ENCODE measurements around the gene KRIT1. TPM values are rescaled to one million over a fixed set of nuclear protein-coding genes. Genes with fewer than 3 reads are reported as not detected.

The KRIT1 gene
- total RNA-seq, result 10 to 100 TPM; 83.1 to 98.8 TPM

DNA sequence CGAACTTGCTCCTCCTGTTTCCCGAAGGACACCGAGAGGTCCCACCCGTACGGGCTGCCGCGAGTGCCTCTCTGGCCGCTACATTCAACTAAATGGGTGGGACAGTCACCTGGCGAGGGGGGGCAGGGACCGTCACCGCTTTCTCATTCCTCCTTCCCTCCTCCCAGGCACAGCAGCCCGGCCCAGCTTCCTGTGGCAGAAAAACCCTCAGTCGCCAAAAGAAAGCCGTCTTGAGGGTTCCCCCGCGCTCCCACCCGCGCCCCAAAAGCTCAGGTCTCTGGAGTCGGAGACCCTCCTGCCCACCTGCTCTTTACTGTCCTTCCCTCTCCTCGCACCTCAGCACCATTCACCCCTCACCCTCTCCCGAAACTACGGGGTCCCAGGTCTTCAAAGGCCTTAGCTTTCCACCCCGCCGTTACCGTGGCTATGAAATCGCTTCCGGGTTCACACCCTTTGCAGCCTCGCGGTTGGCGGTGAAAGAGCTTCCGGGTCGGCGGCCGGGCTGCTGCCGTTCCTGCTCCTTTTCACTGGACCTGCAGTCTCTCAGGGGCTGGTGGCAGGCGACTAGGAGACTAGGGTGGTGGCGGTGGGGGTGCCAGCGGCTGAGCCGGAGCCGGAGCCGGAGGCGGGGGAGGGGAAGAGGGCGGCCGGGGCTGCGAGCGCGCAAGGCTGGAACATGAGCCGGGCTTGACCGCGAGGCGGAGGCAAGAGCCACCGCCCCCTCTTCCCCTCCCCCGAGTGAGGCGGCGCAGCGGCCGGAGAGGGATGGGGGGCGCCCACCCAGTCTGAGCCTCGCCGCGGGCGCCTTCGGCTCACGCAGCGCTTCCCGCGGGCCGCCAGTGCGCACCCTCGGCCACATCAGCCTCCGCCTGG is at the start of gene KRIT1, which contains the start of gene ANKIB1:
Gene KRIT1 (minus strand): TSS at position 428 of the 873 bp plus-strand sequence. CDS start 3,779 bp downstream, outside the sequence.
Gene ANKIB1 (plus strand): TSS at position 488 of the 873 bp plus-strand sequence. CDS start 49,005 bp downstream, outside the sequence.
- peak within 1 kb of the TSS; percentile 97 for H3K4me3 ChIP-seq
- TF ChIP-seq, protein P1, sequence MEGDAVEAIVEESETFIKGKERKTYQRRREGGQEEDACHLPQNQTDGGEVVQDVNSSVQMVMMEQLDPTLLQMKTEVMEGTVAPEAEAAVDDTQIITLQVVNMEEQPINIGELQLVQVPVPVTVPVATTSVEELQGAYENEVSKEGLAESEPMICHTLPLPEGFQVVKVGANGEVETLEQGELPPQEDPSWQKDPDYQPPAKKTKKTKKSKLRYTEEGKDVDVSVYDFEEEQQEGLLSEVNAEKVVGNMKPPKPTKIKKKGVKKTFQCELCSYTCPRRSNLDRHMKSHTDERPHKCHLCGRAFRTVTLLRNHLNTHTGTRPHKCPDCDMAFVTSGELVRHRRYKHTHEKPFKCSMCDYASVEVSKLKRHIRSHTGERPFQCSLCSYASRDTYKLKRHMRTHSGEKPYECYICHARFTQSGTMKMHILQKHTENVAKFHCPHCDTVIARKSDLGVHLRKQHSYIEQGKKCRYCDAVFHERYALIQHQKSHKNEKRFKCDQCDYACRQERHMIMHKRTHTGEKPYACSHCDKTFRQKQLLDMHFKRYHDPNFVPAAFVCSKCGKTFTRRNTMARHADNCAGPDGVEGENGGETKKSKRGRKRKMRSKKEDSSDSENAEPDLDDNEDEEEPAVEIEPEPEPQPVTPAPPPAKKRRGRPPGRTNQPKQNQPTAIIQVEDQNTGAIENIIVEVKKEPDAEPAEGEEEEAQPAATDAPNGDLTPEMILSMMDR (IDR thresholded peaks at IDR 0.05), result peak; percentile 26
- ATAC-seq (ENCODE audit: insufficient number of reproducible peaks, low FRiP score, low read depth), result peak; percentile 94
- H3K27me3 ChIP-seq (replicated peaks; ENCODE audit: insufficient read depth), result no peaks in the 10 kb centered on the region
- peaks cover 4% of the 10 kb centered on the region for H3K36me3 ChIP-seq
- peaks cover 7 to 33% of the 10 kb centered on the region in 2 donors for H3K4me1 ChIP-seq (ENCODE audit: control insufficient read depth in 1 of 2, low read depth in 2 of 2)
- DNase-seq (ENCODE audit: low spot score), result peak; percentile 54
- peak within 1 kb of the TSS; percentile 72 to 88 for H3K27ac ChIP-seq
- no peaks in the 10 kb centered on the region for H3K9me3 ChIP-seq

DNA sequence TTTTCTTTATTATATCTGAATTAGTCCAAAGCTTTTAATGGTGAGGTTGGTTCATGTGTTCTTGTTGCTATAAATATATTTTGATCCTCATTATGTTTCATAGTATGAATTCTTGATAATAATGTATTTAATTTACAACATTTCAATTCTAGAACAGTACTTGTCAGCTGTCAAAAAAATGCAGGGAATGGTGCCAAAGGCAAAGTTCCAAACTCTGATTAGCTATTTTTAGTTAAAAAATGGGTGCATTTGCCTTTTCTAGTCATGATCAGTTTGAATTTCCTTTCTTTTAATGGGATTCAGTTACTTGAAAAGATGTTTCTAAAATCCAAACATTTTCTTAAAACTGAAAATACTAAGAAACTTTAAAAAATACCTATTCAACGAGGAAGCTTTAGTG is 49.7 kb upstream of the KRIT1 start:
- Histone ChIP-seq H3K27me3 (replicated peaks; ENCODE audit: insufficient read depth) (no peaks in the 10 kb centered on the region), H3K4me1 (ENCODE audit: control insufficient read depth in 1 of 2, low read depth in 2 of 2) (peaks cover 12 to 29% of the 10 kb centered on the region in 2 donors), H3K36me3 (no peaks in the 10 kb centered on the region), H3K4me3 (peak overlapping the region; percentile 41), H3K27ac (peak overlapping the region; percentile 26 to 57), H3K9me3 (no peaks in the 10 kb centered on the region)
- TF ChIP-seq, protein P1 (IDR thresholded peaks at IDR 0.05), result no peak
- DNase-seq (ENCODE audit: low spot score) (no peak), ATAC-seq (ENCODE audit: insufficient number of reproducible peaks, low FRiP score, low read depth) (no peak)

DNA sequence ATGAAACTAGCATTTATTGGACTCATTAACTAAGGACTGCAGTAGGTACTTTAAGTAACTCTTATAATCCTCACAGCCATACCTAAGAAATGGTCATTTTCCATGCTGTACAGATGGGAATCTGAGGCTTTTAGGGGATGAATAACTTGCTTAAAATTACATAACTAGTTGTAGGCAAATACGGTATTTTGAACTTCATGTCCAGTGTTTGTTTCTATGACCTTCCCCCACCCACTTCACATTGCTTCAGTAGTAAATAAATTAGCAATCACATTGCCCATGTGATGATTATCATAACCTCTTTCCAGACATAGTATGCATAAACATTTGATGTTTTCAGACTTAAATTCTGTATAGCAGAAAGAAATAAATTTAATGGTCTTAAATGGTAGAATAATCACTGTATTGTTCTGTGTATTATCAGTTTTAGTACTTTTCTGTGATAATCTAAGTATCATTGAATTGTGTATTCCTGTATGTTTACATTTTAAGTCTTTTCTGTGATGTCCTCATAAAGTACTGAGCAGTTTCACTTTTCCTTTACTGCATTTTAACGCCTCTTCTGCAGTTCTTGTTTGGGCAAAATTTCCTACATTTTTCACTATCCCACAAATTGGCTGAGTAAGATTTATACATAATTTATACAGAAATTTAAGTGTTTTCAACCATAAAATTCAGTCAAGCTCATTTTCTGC is 48.3 kb upstream of the KRIT1 start:
- H3K4me3 ChIP-seq, result peak overlapping the region; percentile 50
- TF ChIP-seq, protein P1 (IDR thresholded peaks at IDR 0.05), result no peak
- ATAC-seq (ENCODE audit: insufficient number of reproducible peaks, low FRiP score, low read depth), result no peak
- H3K36me3 ChIP-seq, result no peaks in the 10 kb centered on the region
- DNase-seq (ENCODE audit: low spot score), result no peak
- H3K9me3 ChIP-seq, result no peaks in the 10 kb centered on the region
- H3K27me3 ChIP-seq (replicated peaks; ENCODE audit: insufficient read depth), result no peaks in the 10 kb centered on the region
- peaks cover 12 to 29% of the 10 kb centered on the region in 2 donors for H3K4me1 ChIP-seq (ENCODE audit: control insufficient read depth in 1 of 2, low read depth in 2 of 2)
- H3K27ac ChIP-seq, result peak overlapping the region in 1 of 2 donors; percentile 39

DNA sequence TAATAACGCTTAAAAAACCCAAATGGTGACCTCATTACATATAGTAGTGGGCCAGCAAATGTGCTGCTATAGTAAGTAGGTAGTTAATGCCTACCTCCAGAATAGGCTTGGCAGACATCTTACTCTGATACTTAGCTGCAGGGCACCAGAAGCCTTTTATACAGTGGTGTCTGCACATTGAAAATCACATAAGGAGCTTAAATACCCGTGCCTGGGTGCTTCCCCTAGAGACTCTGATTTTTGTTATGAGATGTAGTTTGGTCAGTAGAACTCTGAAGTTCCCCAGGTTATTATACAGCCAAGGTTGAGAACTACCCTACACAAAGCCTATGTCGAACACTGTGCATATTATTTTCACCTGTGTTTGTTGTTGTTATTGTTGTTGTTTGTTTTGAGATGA is 47.3 kb upstream of the KRIT1 start:
- TF ChIP-seq, protein P1 (IDR thresholded peaks at IDR 0.05), result no peak

DNA sequence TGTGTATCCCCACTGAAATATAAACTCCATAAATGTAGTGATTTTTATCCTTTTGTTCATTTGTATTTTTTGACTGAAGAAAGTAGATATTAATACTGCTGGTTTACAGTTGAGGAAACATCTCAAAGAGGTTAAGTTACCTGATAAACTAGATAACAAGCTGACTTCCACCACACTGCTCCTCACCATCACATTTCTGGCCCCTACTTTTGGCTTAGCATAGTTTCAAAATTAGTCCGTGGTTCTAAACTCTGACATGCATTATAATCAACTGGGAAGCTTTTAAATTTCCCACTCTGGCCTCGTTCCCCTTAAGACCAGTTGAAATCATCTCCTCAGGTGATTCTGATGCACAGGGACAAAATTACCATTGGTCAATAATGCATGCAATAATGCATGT is 43.6 kb upstream of the KRIT1 start:
- Histone ChIP-seq H3K36me3 (no peaks in the 10 kb centered on the region), H3K27ac (no peak overlapping the region), H3K4me1 (ENCODE audit: control insufficient read depth in 1 of 2, low read depth in 2 of 2) (peaks cover 0 to 10% of the 10 kb centered on the region in 2 donors), H3K4me3 (no peak overlapping the region), H3K9me3 (no peaks in the 10 kb centered on the region), H3K27me3 (replicated peaks; ENCODE audit: insufficient read depth) (no peaks in the 10 kb centered on the region)
- DNase-seq (ENCODE audit: low spot score) (no peak), ATAC-seq (ENCODE audit: insufficient number of reproducible peaks, low FRiP score, low read depth) (no peak)
- TF ChIP-seq, protein P1 (IDR thresholded peaks at IDR 0.05), result no peak

More for the DNA sequence above, 47.3 kb upstream of the KRIT1 start:
- no peak for ATAC-seq (ENCODE audit: insufficient number of reproducible peaks, low FRiP score, low read depth)
- Histone ChIP-seq H3K4me3 (no peak overlapping the region), H3K9me3 (no peaks in the 10 kb centered on the region), H3K4me1 (ENCODE audit: control insufficient read depth in 1 of 2, low read depth in 2 of 2) (peaks cover 12 to 29% of the 10 kb centered on the region in 2 donors), H3K36me3 (no peaks in the 10 kb centered on the region), H3K27me3 (replicated peaks; ENCODE audit: insufficient read depth) (no peaks in the 10 kb centered on the region), H3K27ac (no peak overlapping the region)
- DNase-seq (ENCODE audit: low spot score), result no peak
